Activated CD8-positive, alpha-beta memory T cell treated with anti-CD3 and anti-CD28 coated beads, Interleukin-2, amount 50 U/mL, for 24 hours (primary cell): Measurements from ENCODE around the gene PPP1R9A.

Experiments
- DNase-seq: peaks from one replicate; pipeline ENCODE4 v3.0.0-alpha.2; 2020; ENCODE audit errors: extremely low read depth

PPP1R9A gene

DNA sequence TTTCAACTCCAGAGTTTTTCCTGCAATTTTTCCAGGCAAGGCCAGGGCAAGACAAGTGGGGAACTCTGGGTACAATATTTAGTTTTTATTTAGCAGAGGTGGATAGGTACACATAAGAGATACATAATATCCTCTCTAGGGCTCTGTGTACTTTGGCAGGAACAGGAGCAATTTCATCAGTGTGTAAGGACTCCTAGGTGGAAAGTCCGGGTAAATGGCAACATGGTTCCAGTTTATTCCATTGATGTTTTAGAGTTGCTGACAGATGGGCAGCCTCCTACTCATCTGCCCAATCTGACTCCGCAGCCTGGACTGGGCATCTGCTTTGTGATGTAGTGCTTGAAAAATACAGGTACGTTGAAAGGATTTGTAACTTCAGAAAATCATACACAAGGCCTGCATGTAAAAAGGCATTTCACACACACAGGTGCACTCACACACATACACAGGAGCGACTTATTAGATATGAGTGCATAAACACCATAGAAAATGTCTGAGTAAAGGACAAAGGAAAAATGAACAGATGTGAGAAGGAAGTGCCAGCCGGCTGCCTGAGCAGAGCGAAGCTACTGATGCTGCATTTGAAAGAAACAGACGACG, 411.2 kb downstream of the PPP1R9A start:
- no peak for DNase-seq

DNA sequence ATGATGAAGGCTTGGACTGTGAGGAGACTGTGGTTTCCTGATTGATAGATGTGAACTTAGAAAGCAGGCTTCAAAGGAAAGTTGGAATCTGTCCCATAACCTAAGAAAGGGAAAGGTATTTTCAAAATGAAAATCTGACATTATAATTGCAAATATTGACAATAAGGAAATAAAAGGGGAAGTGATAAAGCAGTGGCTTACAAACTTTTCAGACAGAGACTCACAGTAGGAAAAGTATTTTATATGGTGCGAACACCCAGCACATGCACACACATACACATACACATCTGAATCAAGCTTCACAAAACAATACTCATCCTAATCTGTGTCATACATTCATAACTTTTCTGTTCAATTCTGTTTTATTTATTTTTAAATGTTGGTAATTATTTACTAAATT, 412.2 kb downstream of the PPP1R9A start:
- no peak for DNase-seq

DNA sequence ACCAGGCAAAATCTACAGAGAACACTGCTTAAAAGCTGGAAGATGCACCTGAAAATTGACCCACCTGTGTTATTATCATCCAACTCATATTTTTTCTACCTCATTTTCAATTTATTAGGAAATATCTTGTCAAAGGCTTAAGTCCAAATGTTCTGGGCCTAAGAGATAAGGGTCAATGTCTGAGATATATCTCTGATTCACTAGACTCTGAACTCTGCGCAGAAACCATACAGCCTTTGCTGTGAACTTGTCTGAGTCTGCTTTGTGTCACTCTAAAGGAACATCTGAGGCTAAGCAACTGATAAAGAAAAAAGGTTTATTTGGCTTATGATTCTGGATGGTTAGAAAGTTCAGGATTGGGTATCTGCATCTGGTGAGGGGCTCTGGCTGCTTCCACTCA, 413.3 kb downstream of the PPP1R9A start:
- no peak for DNase-seq

DNA sequence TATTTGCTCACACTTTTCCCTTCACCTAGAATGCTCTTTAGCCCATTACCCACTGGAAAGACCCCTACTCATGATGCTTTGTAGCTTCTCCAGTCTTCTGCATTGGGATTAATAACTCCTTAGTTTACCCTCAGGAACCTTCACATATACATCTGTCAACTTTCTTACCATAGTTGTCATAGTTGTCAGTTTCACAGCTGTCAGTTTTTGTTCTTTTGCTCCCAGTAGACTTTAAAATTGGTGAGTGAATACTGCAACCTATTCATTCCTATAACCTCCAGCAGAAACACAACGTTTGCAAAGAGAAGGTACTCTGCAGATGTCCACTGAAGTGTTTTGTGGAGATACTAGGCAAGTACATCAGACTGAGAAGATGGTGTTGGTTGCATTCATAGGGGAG, 414.3 kb downstream of the PPP1R9A start:
- no peak for DNase-seq

DNA sequence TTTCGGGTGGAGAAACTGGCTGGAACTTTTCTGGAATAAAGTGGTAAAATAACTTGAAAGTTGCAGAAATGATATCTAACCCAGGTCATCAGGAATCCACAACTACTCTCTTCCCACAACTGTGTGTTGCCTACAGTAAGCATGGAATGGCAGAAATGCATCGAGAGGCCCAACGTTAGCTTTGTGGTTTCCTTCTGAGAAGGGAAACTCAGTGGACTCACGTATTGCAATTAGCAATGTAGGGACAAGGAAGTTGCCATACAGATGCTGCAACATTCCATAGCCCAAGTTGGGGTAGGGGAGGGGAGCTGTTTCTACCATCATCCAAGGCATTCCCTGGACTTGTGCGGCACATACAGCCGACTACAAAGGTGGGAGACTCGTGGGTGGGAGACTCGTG, 415.0 kb downstream of the PPP1R9A start:
- no peak for DNase-seq

DNA sequence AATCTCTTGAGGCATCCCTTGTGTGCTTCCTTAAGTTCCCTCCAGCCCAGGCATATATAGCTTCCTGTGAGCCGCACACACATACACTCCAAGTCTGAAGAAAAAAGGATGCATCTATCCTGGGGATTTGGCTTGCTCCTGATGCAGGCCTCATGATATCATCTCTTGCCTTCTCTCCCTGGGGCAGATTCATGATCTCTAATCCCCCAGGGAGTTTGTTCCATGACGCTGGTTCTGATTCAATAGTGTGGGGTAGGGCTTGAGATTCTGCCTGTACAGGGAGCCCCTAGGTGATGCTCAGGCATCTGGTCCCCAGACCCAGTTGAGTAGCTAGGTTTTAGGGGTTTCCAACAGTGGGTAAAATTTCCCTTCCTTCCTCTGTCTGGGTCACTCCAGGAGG, 415.5 kb downstream of the PPP1R9A start:
- no peak for DNase-seq

DNA sequence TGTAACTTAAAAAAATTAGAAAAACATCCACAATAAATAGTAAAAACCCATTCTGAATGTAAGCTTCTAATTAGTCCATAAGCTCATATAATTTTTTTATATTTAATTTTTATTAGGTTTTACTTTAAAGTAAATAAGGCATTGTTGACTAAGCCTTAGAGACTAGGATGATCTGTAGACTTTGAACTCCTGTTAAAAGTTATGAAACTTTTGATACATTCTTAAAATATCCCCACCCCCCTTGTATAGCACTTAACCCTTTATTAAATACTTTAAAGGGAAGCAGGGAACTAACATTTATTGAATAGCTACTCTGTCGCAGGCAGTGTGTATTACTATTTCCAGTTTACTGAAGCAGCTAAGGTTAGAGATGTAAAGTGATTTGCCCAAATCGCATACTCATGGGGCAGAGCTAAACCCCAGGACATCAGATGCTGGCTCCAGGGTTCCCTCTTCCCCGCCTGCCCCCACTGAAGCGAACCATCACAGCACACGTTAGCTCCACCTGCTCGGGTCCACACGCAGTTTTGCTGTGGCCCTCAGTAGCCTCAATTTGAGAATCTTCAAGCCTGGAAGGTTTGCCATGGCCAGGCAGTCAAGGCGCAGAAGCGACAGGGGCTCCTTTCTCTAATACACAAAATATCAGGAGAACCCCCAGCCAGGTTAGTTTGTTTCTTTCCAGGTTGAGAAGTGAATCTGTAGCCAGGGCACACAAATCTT, 416.2 kb downstream of the PPP1R9A start:
- no peak for DNase-seq

DNA sequence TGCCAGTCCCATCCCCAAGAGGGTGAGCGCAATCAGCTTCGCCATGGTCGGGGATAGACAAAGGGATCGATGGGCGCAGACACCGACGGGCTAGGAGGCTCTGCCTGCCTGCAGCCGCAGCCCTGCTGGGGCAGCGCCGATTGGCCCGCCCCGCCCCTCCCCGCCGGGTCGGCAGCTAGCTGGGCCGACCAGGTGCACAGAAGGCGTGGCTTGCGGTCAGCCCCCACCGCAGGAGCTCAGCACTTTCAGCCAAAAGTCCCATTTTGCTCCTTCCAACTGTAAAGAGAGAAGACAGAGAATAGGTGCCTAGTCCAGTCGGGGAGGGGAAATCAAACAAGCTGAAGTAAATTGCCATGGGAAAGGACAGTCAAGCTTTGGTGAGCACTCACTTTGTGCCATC, 417.0 kb downstream of the PPP1R9A start, which contains the start of gene PON1:
PON1 (minus strand) TSS at position 102 of the 400 bp plus-strand sequence; CDS start at position 45, 57 bp downstream.
- DNase-seq = no peak

DNA sequence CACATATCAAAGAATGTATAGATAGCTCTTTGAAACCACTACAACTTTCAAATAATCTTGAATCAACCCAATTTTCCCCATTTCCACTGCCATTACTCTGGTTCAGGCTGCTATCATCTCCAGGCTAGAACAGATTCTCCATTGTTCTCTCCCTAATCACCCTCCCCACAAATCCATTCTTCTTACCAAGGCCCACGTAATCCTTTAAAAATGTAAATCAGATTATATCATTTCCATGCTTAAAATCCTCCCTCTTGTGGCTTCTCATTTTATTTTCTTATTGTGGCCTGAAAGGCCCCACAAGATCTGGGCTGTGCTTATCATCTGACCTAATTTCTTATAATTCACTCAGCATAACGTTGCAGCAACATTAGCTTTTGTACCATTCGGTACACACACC, 420.0 kb downstream of the PPP1R9A start:
- no peak for DNase-seq

DNA sequence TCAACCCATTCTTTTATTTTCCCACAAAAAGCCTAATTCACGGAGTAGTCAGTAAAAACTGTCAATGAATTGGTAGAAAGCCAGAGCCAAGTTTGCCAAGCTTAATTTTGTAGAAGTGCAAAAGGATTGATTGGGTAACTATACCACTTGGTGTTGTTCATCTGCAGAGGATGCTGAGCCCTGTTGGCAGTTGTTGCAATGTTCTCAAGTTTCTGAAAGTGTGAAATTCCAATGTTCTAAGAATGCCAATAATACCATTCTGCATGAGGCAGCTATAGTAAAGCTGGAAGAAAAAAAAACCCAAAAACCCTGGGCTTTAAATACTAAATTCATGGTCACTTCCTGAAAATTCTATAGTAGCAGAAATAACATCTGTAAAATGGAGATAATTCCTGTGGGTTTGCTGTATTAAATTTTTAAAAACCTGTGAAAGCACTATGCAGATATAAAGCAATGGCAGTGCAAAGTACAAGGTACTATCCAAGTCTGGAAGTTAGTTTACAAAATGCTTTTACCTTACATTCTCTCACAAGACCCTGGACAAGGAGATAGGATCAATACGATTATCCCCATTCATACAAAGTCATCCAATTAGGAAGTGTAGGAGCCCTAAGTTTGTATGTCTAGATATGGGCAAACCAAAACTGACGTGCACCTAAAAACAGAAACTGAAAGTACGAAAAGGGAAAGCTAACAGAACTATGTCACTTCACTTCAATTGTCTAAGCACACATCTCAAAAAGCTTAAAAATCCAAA, 423.0 kb downstream of the PPP1R9A start:
- no peak for DNase-seq

DNA sequence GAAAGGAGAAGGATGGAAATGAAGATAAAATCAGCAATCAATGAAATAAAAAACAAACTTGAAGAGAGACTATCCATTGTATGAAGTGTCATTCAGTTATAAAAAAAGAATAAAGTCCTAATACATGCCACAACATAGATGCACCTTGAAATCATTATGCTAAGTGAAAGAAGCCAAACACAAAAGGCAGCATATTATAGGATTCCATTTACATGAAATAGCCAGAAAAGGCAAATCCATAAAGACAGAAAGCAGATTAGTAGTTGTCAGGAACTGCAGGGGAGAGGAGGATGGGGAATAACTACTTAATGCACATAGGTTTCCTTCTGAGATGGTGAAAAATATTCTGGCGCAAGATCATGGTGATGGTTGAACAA, 423.6 kb downstream of the PPP1R9A start:
- DNase-seq = no peak

DNA sequence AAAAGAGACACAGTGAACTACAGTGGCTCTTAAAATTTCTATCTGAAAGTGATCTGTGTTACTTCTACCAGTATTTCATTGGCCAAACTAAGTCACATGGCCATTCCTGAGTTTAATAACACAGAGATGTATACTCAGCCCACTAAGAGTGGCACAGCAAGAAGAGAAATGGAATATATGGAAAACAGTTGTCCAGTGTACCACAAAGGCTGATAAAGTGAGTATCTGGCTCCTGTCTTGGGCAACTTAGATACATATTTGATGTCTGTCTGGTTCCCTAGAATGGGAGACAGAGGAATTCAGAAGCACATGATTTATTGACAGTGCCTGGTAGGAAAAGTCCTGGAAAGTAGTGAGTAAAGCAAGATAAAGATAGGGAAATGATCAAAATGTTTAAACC, 427.1 kb downstream of the PPP1R9A start:
- no peak for DNase-seq

DNA sequence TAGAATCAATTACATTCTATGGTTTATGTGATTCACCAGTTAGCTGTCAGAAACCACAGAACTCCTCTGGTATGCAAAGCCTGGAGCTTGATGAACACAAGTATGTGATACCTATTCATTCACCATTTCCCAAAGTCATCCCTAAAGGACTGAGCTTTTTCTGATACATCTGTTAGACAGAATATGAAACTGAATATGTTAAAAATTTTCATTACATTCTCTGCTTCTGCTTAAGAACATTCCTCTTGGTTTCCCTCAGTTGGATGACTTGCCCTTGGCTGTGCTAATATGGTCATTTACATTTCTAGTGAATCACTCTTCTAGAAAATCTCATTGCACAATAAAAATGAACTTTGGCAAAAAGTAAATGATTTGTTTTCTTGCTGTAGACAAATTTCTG, 427.7 kb downstream of the PPP1R9A start:
- DNase-seq = no peak

DNA sequence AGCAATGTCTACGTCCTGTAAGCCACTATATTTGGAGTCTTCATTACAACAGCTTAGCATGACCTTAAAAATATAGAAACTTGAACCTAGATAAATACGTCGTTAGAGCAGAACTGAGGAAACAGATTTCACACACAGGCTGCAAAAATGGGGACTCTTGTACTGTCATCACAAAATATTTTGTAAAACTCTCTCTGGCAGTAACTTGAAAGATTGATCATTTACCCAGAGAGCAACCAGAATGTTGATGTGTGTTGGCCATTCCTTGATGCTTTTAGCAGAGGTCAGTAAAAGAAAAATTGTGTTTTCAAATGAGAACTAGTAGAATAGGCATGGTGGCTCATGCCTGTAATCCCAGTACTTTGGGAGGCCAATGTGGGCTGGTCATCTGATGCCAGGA, 431.4 kb downstream of the PPP1R9A start:
- DNase-seq = no peak

DNA sequence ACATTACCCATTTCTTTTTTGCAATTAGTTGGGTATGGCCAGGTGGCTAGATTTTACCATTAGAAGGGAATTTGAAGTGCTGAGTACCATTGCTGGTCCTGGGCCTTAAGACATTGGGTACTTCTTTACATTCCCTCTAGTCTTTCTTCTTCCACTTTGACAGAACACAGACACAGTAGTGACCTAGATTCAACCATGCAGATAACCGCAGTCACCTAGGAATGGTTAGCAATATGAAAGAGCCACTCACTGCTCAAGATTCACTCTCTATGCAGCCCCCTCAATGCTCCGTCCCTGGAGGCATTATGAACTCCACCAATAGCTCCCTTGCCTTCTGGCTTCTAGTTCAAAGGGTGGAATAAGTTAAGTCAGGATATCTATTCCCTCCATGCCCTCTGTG, 433.1 kb downstream of the PPP1R9A start:
- DNase-seq = no peak

DNA sequence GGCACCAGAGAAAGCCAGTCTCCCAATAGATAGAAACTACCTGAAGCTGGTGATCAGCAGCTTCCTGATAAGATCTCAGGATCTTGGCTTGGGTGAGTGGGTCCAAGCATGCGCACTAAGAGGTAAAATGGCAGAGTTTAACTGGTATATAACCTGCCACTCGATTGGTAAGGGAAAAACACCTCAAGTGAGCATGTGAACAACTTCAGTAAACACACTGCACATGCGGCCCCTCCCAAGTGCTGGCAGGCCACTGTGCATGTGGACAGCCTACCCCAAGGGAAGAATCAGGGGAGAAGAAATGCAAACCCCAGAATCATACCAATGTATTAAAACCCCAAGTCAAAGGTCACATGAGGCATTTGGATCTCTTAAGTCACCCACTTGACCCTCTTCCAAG, 434.6 kb downstream of the PPP1R9A start:
- no peak for DNase-seq

DNA sequence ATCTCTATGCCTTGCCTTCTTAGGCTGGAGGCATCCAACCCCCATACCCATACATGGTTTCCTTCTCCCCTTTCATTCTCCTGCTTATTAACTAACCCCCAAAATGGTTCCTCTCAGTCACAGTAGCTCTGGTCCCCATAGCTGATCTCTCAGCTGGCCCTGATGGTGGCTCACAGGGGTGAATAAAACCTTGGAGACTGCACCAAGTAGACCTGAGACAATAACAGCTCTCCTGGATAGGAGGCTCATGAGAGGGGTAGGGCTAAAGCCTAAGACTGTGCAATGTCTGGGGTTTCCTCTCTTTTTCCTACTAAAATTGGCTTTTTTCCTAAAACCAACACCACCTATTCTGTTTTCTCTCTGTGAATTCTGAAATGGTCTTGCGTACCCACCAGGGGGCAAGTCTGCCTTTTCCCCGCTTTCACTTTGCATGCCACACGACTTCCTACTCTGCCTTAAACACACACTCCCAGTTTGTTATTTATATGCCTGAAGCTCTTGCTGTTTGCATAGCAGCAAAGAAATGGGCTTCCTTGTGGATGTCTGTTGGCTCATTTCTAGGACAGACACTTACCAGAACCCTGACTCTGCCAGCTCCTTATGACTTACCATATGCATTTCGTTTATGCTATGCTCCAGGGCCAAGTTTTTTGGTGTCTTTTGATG, 435.4 kb downstream of the PPP1R9A start:
- DNase-seq = no peak
